GM15510 (cell line): Measurements from ENCODE around the gene DNAJC6.

Source experiments
- POLR2A ChIP-seq: IDR thresholded peaks from 3 replicates; pipeline ENCODE4 v1.6.1; 2011; ENCODE audit warnings: borderline replicate concordance; ENCODE audit not compliant: insufficient read length; ENCODE audit errors: extremely low read depth

DNAJC6 gene

DNA sequence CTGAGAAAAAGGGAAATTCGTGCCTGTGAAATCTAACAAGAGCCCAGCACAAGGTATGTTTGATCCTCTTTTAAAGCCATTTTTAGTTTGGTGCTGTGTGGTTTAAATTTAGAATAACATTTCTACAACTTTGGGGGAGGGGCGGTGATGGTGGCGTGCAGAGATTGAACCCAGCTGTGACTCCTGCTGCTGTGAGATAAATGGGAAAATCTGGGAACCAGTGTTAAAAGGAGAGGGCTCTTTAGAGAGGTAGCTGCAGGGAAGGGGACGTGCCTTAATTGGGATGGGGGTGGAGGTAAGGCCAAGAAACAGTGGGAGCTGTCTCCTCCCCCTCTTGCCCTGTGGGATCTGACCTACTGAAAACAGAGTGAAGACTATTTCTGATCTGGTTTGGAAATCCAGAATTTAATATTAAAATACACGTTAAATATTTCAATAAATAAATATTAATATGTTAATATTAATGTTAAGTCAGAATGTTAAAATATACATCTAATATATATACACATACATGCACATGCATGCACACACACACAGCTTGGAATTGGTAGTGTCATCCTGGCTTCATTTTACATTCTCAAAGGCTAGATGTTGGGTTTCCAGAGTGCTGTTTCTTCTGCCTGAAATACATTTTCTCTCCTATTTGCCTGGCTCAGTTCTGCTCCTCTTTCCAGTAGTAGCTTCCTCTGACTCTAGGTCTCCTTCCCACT lies 30.1 kb upstream of the DNAJC6 start:
- no peak for TF ChIP-seq POLR2A

DNA sequence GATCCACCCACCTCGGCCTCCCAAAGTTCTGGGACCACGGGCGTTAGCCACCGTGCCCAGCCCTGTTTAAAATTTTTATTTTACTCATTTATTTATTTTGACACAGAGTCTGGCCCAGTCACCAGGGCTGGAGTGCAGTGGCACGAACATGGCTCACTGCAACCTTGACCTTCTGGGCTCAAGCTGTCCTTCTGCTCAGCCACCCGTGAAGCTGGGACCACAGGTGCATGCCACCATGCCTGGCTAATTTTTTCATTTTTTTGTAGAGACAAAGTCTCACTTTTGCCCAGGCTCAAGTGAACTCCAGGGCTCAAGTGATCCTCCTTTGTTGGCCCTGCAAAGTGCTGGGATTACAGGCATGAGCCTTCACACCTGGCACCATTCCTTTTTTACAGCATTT lies 27.5 kb upstream of the DNAJC6 start:
- TF ChIP-seq POLR2A = no peak

DNA sequence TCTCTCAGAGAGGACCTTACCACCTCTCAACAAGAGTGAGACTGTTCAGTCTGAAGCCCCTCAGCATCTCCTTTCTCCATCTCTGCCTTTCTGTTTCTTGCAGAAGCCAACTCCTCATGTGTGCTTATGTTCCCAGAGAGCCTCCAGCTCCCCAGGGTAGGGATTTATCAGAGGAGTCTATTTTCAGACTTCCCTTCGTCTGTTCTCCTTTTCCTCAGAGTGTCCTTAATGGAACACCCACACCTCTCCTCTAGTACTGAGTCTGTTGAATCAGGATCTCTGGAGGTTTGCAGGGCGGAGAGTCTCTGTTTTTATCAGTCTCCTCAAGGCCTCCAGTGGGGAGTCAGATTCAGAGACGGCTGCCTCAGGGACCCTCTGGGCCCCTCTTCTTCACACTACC lies 25.1 kb upstream of the DNAJC6 start:
- no peak for TF ChIP-seq POLR2A

DNA sequence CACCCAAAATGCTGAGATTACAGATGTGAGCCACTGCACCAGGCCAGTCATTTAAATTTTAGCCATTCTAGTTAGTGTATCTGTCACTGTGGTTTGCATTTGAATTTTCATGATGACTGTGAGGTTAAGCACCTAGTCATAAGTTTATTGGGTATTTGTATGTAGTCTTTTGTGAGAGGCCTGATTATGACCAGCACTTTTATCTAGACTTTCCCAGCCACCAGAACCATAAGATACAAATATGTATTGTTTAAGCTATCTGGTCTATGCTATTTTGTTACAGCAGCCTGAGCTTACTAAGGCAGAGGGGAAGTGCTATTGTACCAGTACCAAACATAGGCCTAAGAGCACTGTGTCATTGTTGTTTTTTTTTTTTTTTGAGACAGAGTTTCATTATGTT lies 19.9 kb upstream of the DNAJC6 start:
- no peak for TF ChIP-seq POLR2A

DNA sequence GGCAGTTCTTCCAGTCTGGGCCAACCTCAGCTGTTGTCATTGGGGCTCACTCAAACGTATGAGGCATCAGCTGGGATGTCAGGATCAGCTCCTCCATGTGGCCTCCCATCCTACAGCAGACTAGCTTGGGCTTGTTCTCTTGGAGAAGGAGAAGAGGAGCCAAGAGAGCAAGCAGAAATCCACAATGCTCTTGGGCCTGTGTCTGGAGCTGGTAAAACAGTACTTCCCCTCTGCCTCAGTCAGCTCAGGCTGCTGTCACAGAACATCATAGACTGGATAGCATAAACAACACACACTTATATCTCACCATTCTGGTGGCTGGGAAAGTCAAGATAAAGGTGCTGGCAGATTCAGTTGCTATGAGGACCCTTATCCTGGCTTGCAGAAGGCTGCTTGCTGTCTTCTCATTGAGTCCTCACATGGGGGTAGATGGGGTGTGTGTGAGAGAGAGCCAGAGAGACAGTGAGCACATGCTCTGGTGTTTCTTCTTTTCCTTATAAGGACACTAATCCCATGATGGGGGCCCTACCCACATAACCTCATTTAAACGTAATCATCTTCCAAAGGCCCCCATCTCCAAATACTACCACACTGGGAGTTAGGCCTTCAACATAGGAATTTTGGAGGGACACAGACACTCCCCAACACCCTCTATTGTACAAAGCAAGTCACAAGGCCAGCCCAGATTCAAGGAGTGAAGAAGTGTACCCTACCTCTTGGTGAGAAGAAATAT lies 16.3 kb upstream of the DNAJC6 start:
- no peak for TF ChIP-seq POLR2A

- no peak for TF ChIP-seq POLR2A
Measured at GRCh38 chr1:65297706-65298105, 11.6 kb upstream of the DNAJC6 start.

DNA sequence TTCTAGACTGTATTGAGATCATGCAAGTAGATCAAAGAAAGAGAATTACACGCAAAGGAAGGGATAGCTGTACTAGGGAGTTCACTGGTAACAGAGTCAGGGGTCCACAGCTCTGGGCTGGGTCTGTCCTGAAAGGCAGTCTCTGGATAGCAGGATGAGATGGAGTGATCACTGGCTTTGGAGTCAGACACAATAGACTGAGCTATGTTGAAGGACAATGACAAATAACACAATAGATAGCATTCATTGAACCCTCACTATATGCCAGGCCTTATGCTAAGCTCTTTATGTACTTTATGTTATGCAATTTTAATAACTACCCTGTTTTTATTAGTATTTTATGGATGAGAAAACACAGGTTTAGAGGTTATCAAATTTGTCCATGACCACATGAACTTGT lies 10.0 kb upstream of the DNAJC6 start:
- no peak for TF ChIP-seq POLR2A

- no peak for TF ChIP-seq POLR2A
Measured at GRCh38 chr1:65308781-65309303, 501 bp upstream of the DNAJC6 start.

GRCh38 chr1:65310078-65310587 lies 790 bp downstream of the DNAJC6 start:
- TF ChIP-seq POLR2A = no peak

GRCh38 chr1:65311760-65312159 lies 2.4 kb downstream of the DNAJC6 start:
- TF ChIP-seq POLR2A = no peak

DNA sequence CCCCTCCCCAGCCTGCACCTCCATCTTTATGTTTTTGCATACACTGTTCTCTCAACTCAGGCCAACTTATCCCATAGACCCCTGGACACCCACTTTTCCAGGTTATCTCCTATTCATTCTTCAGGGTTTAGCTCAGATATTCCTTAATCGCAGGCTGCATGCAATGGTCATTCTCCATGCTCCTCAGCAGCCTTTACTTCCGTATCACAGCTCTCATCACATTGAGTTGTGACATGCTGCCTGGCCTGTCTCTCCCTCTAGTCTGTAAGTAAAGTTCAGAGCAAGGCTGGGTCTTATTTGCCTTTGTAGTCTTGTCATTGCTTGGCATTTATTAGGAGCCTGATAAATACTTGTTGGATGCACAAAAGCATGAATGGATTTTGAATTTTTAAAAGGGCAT lies 6.9 kb downstream of the DNAJC6 start:
- no peak for TF ChIP-seq POLR2A

GRCh38 chr1:65317866-65318653 lies 8.7 kb downstream of the DNAJC6 start:
- no peak for TF ChIP-seq POLR2A

DNA sequence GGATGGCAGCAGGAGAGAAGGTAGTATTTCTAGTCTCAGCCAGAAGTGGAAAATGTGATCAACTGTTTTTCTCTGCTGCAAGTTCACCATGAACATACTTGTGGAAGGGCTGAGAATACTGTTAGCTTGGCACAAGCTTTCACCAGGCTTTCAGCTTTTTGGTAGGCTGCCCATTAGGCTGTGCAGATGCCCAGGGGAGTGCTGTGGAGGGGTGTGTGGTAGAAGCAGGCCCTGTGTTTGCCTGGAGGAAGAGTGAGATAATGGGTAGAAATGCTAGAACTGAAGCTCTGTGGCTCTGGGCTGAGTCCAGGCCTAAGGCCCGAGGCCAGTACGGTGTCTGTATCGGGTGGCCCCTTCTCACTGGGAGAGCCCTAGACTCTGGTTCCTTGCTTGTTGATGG lies 9.8 kb downstream of the DNAJC6 start:
- TF ChIP-seq POLR2A = no peak

DNA sequence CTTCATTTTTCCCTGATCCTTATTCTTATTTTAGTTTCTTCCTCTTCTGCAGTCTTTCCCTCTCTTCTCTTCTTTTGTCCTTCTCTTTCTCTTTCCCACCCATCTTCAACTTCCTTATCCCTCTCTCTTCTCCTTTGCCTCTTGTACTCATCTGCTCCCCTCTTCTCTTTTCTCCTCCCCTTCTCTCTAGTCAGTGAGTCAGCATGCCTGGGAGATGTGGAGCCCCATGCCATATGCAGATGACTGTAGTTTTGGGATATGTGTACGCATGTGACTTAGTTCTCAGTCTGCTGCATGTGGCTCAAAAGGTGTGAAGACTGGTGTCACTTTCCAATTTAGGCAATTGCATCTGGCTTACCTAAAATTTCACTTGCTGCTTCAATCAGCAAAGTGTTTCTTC lies 10.4 kb downstream of the DNAJC6 start:
- no peak for TF ChIP-seq POLR2A

GRCh38 chr1:65321879-65322278 lies 12.5 kb downstream of the DNAJC6 start:
- no peak for TF ChIP-seq POLR2A
